ENCODE measurements around the gene FAM184A.

Gene FAM184A

DNA sequence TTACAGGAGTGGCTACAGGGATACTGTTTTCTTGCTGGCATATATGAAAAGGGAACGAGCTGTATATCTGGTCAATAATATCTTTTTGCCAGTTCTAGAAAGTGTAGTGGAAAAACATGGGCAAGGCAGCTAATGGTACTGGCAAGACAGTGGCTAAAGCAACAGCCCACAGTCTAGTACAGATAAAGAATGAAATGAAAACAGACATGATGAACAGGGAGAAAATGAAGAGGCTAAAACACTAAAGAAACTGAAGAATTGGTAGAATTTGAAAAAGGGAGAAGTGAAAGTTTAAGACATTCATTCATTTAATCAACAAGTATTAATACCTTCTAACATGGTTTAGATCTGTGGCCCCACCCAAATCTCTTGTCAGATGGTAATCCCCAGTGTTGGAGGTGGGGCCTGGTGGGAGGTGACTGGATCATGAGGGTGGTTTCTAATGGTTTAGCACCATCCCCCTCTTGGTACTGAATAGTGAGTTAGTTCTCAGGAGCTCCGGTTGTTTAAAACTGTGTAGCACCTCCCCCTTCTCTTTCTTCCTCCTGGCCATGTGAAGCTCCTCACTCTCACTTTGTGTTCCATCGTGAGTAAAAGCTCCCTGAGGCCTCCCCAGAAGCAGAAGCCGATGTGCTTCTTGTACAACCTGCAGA is 18.1 kb downstream of the FAM184A start:
- in situ Hi-C loops (cut with HindIII; ENCODE audit: low pct_ligation_motif_present, low sequenced_read_pairs), result no loop called here
- DNase-seq, result no peak
- no peak overlapping the region for H3K27ac ChIP-seq
- no peak overlapping the region for H3K4me3 ChIP-seq (ENCODE audit: low read depth, low read length)
- no peaks in the 10 kb centered on the region for H3K27me3 ChIP-seq (replicated peaks)
- H3K36me3 ChIP-seq (replicated peaks), result no peaks in the 10 kb centered on the region
- TF ChIP-seq, protein P1, sequence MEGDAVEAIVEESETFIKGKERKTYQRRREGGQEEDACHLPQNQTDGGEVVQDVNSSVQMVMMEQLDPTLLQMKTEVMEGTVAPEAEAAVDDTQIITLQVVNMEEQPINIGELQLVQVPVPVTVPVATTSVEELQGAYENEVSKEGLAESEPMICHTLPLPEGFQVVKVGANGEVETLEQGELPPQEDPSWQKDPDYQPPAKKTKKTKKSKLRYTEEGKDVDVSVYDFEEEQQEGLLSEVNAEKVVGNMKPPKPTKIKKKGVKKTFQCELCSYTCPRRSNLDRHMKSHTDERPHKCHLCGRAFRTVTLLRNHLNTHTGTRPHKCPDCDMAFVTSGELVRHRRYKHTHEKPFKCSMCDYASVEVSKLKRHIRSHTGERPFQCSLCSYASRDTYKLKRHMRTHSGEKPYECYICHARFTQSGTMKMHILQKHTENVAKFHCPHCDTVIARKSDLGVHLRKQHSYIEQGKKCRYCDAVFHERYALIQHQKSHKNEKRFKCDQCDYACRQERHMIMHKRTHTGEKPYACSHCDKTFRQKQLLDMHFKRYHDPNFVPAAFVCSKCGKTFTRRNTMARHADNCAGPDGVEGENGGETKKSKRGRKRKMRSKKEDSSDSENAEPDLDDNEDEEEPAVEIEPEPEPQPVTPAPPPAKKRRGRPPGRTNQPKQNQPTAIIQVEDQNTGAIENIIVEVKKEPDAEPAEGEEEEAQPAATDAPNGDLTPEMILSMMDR (IDR thresholded peaks at IDR 0.05; ENCODE audit: low read depth, low read length, missing control alignments), result no peak

DNA sequence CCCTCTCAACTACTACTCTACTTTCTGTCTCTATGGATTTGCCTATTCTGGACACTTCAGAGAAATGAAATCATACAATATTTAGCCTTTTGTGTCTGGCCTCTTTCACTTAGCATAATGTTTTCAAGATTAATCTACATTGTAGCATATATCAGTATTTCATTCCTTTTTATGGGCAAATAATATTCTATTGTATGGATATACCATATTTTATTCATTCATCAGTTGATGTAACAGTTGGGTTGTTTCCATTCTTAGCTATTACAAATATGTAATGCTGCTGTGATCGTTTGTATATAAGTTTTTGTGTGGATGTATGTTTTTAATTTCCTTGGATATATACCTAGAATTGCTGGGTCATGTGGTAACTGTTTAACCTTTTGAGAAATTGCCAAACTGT is 23.4 kb downstream of the FAM184A start:
- in situ Hi-C loops (cut with HindIII; ENCODE audit: low pct_ligation_motif_present, low sequenced_read_pairs), result no loop called here

DNA sequence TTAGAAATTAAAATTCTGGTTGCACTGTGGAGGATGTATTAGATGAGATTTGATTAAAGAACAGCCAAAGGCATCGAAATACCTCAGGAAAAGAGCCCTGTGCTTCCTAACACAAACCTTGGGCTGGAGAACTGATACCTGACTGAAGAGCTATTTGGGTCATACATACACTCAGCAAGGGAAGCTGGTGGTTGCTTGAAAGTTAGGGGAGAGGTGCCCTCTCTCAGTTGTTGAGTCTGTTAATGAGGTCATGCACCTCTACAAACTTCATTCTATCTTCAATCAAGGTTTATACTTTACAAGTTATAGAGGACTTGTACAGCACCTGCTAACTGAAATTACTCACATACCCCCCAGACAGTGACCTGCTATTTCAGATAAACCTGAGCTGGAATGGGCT is 25.5 kb downstream of the FAM184A start:
- H3K27me3 ChIP-seq (replicated peaks), result no peaks in the 10 kb centered on the region
- H3K4me3 ChIP-seq (ENCODE audit: low read depth, low read length), result no peak overlapping the region
- in situ Hi-C loops (cut with HindIII; ENCODE audit: low pct_ligation_motif_present, low sequenced_read_pairs), result no loop called here
- H3K27ac ChIP-seq, result no peak overlapping the region
- H3K36me3 ChIP-seq (replicated peaks), result no peaks in the 10 kb centered on the region
- DNase-seq, result no peak
- TF ChIP-seq, protein P1 (IDR thresholded peaks at IDR 0.05; ENCODE audit: low read depth, low read length, missing control alignments), result no peak

More for the DNA sequence above, 23.4 kb downstream of the FAM184A start:
- Histone ChIP-seq H3K36me3 (replicated peaks) (no peaks in the 10 kb centered on the region), H3K4me3 (ENCODE audit: low read depth, low read length) (no peak overlapping the region), H3K27ac (no peak overlapping the region), H3K27me3 (replicated peaks) (no peaks in the 10 kb centered on the region)
- DNase-seq, result no peak
- TF ChIP-seq, protein P1 (IDR thresholded peaks at IDR 0.05; ENCODE audit: low read depth, low read length, missing control alignments), result no peak

DNA sequence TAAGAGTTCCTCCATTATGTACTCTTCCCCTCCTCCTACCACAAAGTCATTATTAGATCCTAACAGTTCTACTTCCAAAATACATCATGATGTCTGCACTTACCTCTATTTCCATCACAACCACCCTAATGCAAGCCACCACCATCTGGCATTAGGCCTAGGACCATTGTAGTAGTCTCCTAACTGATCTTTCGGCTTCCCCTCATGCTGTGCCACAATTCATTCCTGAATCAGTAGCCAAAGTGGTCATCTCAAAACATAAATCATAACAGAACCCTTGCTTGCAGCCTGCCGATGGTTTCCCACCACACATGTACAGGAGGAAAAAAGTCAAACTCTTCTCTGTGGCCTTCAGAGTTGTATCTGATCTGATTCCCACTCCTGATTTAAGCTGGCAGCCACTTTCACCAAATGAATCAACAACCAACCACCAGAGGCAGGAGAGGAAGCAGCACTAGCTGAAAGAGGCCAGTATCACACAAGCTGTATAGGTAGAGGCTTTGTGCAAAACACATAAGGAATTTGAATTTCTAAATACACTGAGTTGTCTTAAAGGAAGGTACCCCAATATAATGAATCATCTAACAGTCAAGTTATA is 26.1 kb downstream of the FAM184A start:
- DNase-seq, result no peak

DNA sequence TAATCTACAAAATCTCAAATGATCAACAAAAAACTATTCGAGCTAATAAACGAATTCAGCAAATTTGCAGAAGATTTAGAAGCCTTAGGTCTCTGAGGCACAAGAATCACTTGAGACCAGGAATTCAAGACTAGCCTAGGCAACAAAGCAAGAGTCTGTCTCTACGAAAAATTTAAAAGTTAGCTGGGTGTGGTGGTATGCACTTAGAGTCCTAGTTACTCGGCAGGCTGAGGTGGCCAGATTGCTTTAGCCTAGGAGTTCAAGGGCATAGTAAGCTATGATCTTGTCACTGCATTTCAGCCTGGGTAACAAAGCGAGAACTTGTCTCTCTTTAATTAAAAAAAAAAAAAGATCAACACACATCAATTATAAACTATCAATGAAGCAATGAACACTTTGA is 34.2 kb downstream of the FAM184A start:
- no peak for DNase-seq
- TF ChIP-seq, protein P1 (IDR thresholded peaks at IDR 0.05; ENCODE audit: low read depth, low read length, missing control alignments), result no peak
- H3K27me3 ChIP-seq (replicated peaks), result no peaks in the 10 kb centered on the region
- H3K27ac ChIP-seq, result no peak overlapping the region
- H3K36me3 ChIP-seq (replicated peaks), result no peaks in the 10 kb centered on the region
- no peak overlapping the region for H3K4me3 ChIP-seq (ENCODE audit: low read depth, low read length)
- in situ Hi-C loops (cut with HindIII; ENCODE audit: low pct_ligation_motif_present, low sequenced_read_pairs), result no loop called here

More for the DNA sequence above, 26.1 kb downstream of the FAM184A start:
- TF ChIP-seq, protein P1 (IDR thresholded peaks at IDR 0.05; ENCODE audit: low read depth, low read length, missing control alignments), result no peak
- no peak overlapping the region for H3K4me3 ChIP-seq (ENCODE audit: low read depth, low read length)
- H3K27ac ChIP-seq, result no peak overlapping the region
- in situ Hi-C loops (cut with HindIII; ENCODE audit: low pct_ligation_motif_present, low sequenced_read_pairs), result no loop called here
- H3K27me3 ChIP-seq (replicated peaks), result no peaks in the 10 kb centered on the region
- no peaks in the 10 kb centered on the region for H3K36me3 ChIP-seq (replicated peaks)
